Activated T-helper 1 cell treated with anti-CD3 and anti-CD28 coated beads, Interleukin-12 subunit alpha, Interleukin-12 subunit beta, Interleukin-2, Interleukin-4 antibody, amounts not matched to agents 30 ng/mL and 10 ng/mL and 1 ng/mL, durations not matched to agents 14 hours and 24 hours and 36 hours (primary cell): ENCODE data around the gene FAF2. TPM values are rescaled to one million over a fixed set of nuclear protein-coding genes. Genes with fewer than 3 reads are reported as not detected.

Experiments used
- DNase-seq: peaks from one replicate; pipeline ENCODE4 v3.0.0; 2021; ENCODE audit warnings: low spot score
- H3K27ac Mint-ChIP-seq: one replicate; pipeline ENCODE4 v1.8.0; 2021; ENCODE audit warnings: mild to moderate bottlenecking, mixed read lengths
- H3K27me3 Mint-ChIP-seq: one replicate; pipeline ENCODE4 v1.8.0; 2022; ENCODE audit warnings: mild to moderate bottlenecking, moderate library complexity, mixed read lengths; ENCODE audit not compliant: insufficient read depth
- H3K36me3 Mint-ChIP-seq: one replicate; pipeline ENCODE4 v1.8.0; 2021; ENCODE audit warnings: low read depth, mixed read lengths
- H3K4me1 Mint-ChIP-seq: one replicate; pipeline ENCODE4 v1.8.0; 2021; ENCODE audit warnings: low read depth, mixed read lengths
- H3K4me3 Mint-ChIP-seq: one replicate; pipeline ENCODE4 v1.8.0; 2021; ENCODE audit warnings: mild to moderate bottlenecking, moderate library complexity, mixed read lengths
- H3K9me3 Mint-ChIP-seq: one replicate; pipeline ENCODE4 v1.8.0; 2021; ENCODE audit warnings: mixed read lengths
- intact Hi-C: fragments of 100-400 bp; cut with micrococcal nuclease; formaldehyde crosslinking; loops from one replicate; pipeline ENCODE4 v1.15.1; 2024
- total RNA-seq: library from RNA; stranded (reverse); gene quantifications from 2 replicates; pipeline ENCODE4 v1.2.3, GENCODE V29; 2022

Gene FAF2
- total RNA-seq, 1 donor from 2014 or later: 46.0 TPM

DNA sequence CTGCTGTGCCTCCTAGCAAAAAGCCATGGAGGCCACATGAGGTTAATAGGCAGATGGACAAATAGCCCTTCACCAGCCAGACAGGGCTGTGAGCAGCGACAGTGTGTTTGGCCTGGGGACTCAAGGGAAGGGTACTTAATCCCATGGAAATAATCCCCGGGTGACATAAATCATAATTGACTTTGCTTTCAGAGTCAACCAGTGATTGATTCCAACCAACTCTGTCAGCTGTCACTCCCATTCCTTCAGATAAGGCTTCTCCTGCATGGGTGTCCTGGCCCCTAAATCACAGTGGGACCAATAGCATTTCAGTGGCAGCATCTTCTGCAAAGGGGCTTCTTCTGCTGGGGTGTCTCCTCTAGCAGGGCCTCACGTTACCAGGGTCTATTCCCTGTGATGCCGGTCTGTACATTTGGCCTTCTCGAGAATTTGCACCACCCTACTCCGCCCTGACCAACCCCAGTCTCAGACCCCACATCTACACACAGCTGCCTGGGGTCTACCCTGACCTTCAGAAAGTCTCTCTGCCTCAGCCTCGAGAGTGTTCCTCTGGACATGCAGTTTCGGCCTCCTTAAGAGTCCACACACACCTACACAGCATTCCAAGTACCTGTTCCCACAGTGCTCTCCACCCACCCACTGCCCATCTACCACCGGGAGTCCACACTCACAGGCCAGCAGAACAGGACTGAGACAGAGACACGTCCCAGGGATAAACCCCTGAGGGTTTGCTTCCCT is 35.5 kb upstream of the FAF2 start:
- H3K27ac Mint-ChIP-seq: no peak overlapping the region
- H3K27me3 Mint-ChIP-seq: no peaks in the 10 kb centered on the region
- peaks cover 44% of the 10 kb centered on the region for H3K4me1 Mint-ChIP-seq
- H3K4me3 Mint-ChIP-seq: no peak overlapping the region
- no peak for DNase-seq
- no peaks in the 10 kb centered on the region for H3K9me3 Mint-ChIP-seq
- H3K36me3 Mint-ChIP-seq: peaks cover 14% of the 10 kb centered on the region
- intact Hi-C loops: no loop called here

DNA sequence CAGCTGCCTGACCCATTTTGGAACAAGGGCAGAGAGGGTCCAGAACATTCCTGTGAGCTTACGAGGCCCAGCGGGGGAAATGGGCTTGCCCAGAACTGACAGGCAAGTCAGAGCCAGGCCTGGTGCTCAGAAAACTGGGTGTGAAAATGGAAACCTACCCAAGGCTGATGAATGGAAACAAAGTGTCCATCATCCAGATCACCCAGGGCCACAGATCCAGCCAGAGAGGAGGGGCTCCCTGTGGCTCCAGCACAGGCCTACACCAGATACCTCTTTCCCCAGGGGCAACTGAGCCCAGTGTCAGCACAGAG is 35.0 kb upstream of the FAF2 start:
- DNase-seq: no peak
- Mint-ChIP-seq H3K4me3 (no peak overlapping the region), H3K36me3 (peaks cover 11% of the 10 kb centered on the region), H3K4me1 (peaks cover 44% of the 10 kb centered on the region), H3K9me3 (no peaks in the 10 kb centered on the region), H3K27ac (no peak overlapping the region), H3K27me3 (no peaks in the 10 kb centered on the region)
- intact Hi-C loops: no loop called here

- H3K27ac Mint-ChIP-seq: no peak overlapping the region
- intact Hi-C loops: no loop called here
- no peak overlapping the region for H3K4me3 Mint-ChIP-seq
These were observed 34.4 kb upstream of the FAF2 start for GRCh38 chr5:176413709-176414191.

GRCh38 chr5:176414704-176415103 is 33.5 kb upstream of the FAF2 start:
- Mint-ChIP-seq H3K4me1 (peaks cover 44% of the 10 kb centered on the region), H3K4me3 (peak overlapping the region; percentile 84)

More at GRCh38 chr5:176413709-176414191, 34.4 kb upstream of the FAF2 start:
- peaks cover 44% of the 10 kb centered on the region for H3K4me1 Mint-ChIP-seq
- no peaks in the 10 kb centered on the region for H3K9me3 Mint-ChIP-seq
- H3K36me3 Mint-ChIP-seq: peaks cover 11% of the 10 kb centered on the region
- no peak for DNase-seq
- no peaks in the 10 kb centered on the region for H3K27me3 Mint-ChIP-seq

DNA sequence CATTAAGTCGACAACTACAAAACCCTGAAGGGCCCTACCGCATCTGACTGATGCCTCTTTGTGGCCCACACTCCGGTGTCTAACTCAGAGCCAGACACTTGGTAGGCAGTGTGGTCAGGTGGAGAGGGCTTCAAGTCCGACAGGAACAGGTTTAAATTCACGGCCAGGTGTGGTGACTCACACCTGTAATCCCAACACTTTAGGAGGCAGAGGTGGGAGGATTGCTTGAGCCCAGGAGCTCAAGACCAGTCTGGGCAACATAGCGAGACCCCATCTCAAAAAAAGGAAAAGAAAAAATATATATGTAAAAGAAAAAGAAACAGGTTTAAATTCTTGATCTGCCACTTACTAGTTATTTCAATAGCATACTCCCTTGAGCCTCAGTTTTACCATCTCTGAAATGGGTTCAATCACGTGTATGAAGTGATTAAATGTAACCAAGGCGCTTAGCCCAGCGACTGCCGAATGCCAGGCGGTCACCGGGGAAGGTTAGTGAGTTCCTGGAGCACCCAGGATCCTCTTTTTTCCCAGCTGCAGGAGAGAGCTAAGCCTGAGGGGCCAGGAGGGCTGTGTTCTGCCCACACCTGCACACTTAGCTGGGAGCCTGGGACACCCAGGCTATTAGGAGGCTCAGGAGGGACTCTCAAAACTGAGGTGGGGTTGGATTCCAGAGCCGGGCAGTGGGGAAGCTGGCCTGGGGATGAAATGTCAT is 32.8 kb upstream of the FAF2 start:
- intact Hi-C loops: loop anchor here (5.0 kb wide), 1 partner anchor 232 kb away; the partner anchor contains the start of gene TSPAN17

More at GRCh38 chr5:176414704-176415103, 33.5 kb upstream of the FAF2 start:
- DNase-seq: no peak
- Mint-ChIP-seq H3K27me3 (no peaks in the 10 kb centered on the region), H3K27ac (peak overlapping the region; percentile 31), H3K9me3 (no peaks in the 10 kb centered on the region), H3K36me3 (peaks cover 11% of the 10 kb centered on the region)
- intact Hi-C loops: loop anchor here (5.0 kb wide), 1 partner anchor 233 kb away; the partner anchor contains the start of gene TSPAN17

DNA sequence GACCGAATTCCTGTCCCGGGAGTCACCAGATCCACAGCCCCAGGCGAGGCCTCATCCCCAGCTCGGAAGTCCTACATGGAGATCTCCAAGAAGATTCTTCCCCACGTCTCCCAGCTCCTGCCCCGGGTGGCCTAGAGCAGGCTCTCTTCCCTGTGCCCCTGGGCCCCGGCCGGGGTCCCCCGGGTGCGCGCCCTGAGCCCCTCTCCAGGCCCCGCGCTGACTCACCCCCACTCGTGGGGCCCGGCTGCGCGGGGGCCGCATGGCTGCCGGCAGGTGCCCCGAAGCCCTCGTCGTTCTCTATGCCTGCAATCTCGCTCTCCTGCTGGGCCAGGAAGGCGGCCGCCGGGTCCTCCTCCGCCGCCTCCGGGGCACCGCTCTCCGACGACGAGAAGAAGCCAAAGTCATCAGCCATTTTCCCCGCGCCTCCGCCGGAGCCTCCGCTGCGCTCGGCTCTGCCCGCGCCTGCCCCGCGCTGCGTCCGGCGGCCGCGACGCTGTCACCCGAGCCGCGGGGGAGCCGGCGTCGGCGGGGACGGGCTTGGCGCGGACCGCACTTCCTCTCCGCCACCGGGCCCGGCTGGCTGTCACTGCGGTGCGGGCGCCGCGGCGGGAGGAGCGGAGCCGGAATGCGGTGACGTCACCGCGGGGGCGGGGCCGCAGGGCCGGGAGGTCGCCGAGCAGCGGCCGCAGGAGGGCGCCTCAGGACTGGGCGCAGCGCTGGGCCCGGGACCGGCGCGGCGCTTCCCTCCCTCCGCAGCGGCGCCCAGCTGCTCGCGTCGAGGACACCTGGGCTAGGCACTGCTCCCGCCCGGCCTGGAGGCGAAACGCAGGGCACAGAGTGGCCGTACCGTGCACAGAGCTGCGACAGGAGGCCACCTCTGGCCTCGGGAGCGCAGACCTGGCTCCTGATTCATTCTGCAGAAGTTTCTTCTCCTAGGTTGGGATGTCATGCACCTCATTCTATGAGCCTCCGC is 31.9 kb upstream of the FAF2 start, which contains the start of gene CLTB:
CLTB (minus strand) TSS at position 588 of the 973 bp plus-strand sequence; CDS start at position 412, 176 bp downstream.
- Mint-ChIP-seq H3K27me3 (peaks cover 14% of the 10 kb centered on the region), H3K9me3 (no peaks in the 10 kb centered on the region), H3K36me3 (peaks cover 2% of the 10 kb centered on the region), H3K4me1 (peaks cover 38% of the 10 kb centered on the region), H3K27ac (peak within 1 kb of the TSS; percentile 44), H3K4me3 (peak within 1 kb of the TSS; percentile 84)
- peak; percentile 76 for DNase-seq
- intact Hi-C loops: loop anchor here (1.0 to 5.0 kb wide), 9 partner anchors 27 to 231 kb away; partner anchors contain the start of genes FAF2, KIAA1191, RNF44 and TSPAN17

More for the DNA sequence above, 32.8 kb upstream of the FAF2 start:
- Mint-ChIP-seq H3K9me3 (no peaks in the 10 kb centered on the region), H3K27me3 (peaks cover 6% of the 10 kb centered on the region), H3K36me3 (peaks cover 7% of the 10 kb centered on the region), H3K27ac (peak overlapping the region; percentile 25), H3K4me3 (peak overlapping the region; percentile 84), H3K4me1 (peaks cover 44% of the 10 kb centered on the region)
- no peak for DNase-seq

DNA sequence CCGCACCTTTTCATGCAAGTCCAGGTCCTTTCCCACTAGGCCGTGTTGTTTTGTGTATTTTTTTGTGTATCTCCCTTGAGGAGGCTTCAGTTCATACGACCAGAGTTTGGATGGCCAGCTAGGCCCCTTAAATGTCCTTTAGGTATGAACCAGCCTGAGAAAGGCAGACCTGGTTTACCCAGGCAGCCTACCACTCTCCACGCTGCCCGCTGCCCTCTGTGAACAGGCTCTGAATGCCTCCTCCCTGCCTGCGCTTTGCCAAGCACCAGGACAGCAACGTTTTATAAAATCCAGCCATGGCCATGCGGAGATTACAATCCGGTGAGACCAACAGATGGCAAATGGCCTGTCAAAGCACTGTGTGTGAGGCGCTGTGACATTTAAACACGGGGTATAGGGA is 31.2 kb upstream of the FAF2 start:
- H3K27me3 Mint-ChIP-seq: peaks cover 16% of the 10 kb centered on the region
- H3K9me3 Mint-ChIP-seq: no peaks in the 10 kb centered on the region
- no peak for DNase-seq
- H3K36me3 Mint-ChIP-seq: peaks cover 2% of the 10 kb centered on the region
- peak overlapping the region; percentile 44 for H3K27ac Mint-ChIP-seq
- H3K4me3 Mint-ChIP-seq: peak overlapping the region; percentile 64
- intact Hi-C loops: loop anchor here (1.0 to 5.0 kb wide), 9 partner anchors 28 to 230 kb away; partner anchors contain the start of genes FAF2, KIAA1191, RNF44 and TSPAN17
- H3K4me1 Mint-ChIP-seq: peaks cover 33% of the 10 kb centered on the region

- DNase-seq: no peak
- no peaks in the 10 kb centered on the region for H3K9me3 Mint-ChIP-seq
- no peaks in the 10 kb centered on the region for H3K36me3 Mint-ChIP-seq
- H3K27ac Mint-ChIP-seq: no peak overlapping the region
- H3K4me3 Mint-ChIP-seq: no peak overlapping the region
- intact Hi-C loops: loop anchor here (5.0 kb wide), 1 partner anchor 229 kb away; the partner anchor contains the start of gene TSPAN17
- peaks cover 25% of the 10 kb centered on the region for H3K4me1 Mint-ChIP-seq
- peaks cover 22% of the 10 kb centered on the region for H3K27me3 Mint-ChIP-seq
These were observed 29.9 kb upstream of the FAF2 start for GRCh38 chr5:176418251-176418650.

- Mint-ChIP-seq H3K27ac (no peak overlapping the region), H3K4me3 (no peak overlapping the region), H3K4me1 (peaks cover 13% of the 10 kb centered on the region), H3K36me3 (no peaks in the 10 kb centered on the region), H3K9me3 (no peaks in the 10 kb centered on the region), H3K27me3 (peaks cover 22% of the 10 kb centered on the region)
- no peak for DNase-seq
- intact Hi-C loops: no loop called here
These were observed 28.1 kb upstream of the FAF2 start for GRCh38 chr5:176420086-176420485.

- Mint-ChIP-seq H3K4me1 (peaks cover 7% of the 10 kb centered on the region), H3K36me3 (no peaks in the 10 kb centered on the region), H3K27ac (no peak overlapping the region), H3K27me3 (peaks cover 25% of the 10 kb centered on the region), H3K9me3 (no peaks in the 10 kb centered on the region), H3K4me3 (no peak overlapping the region)
- DNase-seq: no peak
- intact Hi-C loops: no loop called here
These were observed 27.1 kb upstream of the FAF2 start for GRCh38 chr5:176420972-176421544.

- no peak for DNase-seq
- Mint-ChIP-seq H3K9me3 (no peaks in the 10 kb centered on the region), H3K4me1 (no peaks in the 10 kb centered on the region), H3K36me3 (no peaks in the 10 kb centered on the region), H3K4me3 (no peak overlapping the region), H3K27ac (no peak overlapping the region), H3K27me3 (peaks cover 30% of the 10 kb centered on the region)
- intact Hi-C loops: no loop called here
These were observed 24.0 kb upstream of the FAF2 start for GRCh38 chr5:176424181-176424580.

GRCh38 chr5:176425138-176425537 is 23.0 kb upstream of the FAF2 start:
- Mint-ChIP-seq H3K4me1 (peaks cover 4% of the 10 kb centered on the region), H3K27me3 (peaks cover 29% of the 10 kb centered on the region), H3K36me3 (no peaks in the 10 kb centered on the region), H3K9me3 (no peaks in the 10 kb centered on the region), H3K4me3 (no peak overlapping the region), H3K27ac (no peak overlapping the region)
- DNase-seq: no peak
- intact Hi-C loops: no loop called here
